Right lobe of liver (tissue), 6 donors: Measurements from ENCODE around the gene SLC39A3. TPM values are rescaled to one million over a fixed set of nuclear protein-coding genes. Genes with fewer than 3 reads are reported as not detected.

Experiments
- ATAC-seq, 4 donors: fragments of 200-7000 bp; cut with Tn5 transposase; one replicate each; pipeline ENCODE4 v1.9.1; 2020; ENCODE audit warnings: mild to moderate bottlenecking in 4 of 4, moderate library complexity in 4 of 4
- DNase-seq, 3 donors: peaks; one replicate each; pipeline ENCODE4 v3.0.0-alpha.2; 2020
- H3K27ac ChIP-seq, 3 donors: fragments of 200-600 bp; one replicate each; pipeline ENCODE4 v1.8.0; 2022
- H3K27me3 ChIP-seq, 2 donors: fragments of 200-600 bp; one replicate each; pipeline ENCODE4 v1.8.0; 2022
- H3K36me3 ChIP-seq, 4 donors: fragments of 200-600 bp; sonication (generic) in 1 of 4; one replicate each; pipeline versions ENCODE4 v1.5.1 to v1.8.0; 2017 to 2022; ENCODE audit warnings: control low read depth in 1 of 4
- H3K4me1 ChIP-seq, 4 donors: fragments of 200-600 bp; sonication (generic) in 1 of 4; one replicate each; pipeline versions ENCODE4 v1.5.1 to v1.8.0; 2017 to 2022; ENCODE audit warnings: control low read depth in 1 of 4
- H3K4me3 ChIP-seq, 3 donors: fragments of 200-600 bp; one replicate each; pipeline ENCODE4 v1.8.0; 2022
- H3K9me3 ChIP-seq, 4 donors: fragments of 200-600 bp; sonication (generic) in 1 of 4; one replicate each; pipeline versions ENCODE4 v1.5.1 to v1.8.0; 2017 to 2022; ENCODE audit warnings: control low read depth in 1 of 4
- POLR2A ChIP-seq: fragments of 450-650 bp; IDR thresholded peaks from one replicate; pipeline ENCODE4 v1.6.1; 2017; ENCODE audit warnings: antibody characterized with exemption, mild to moderate bottlenecking
- WGBS: methylation state at CpG from one replicate; pipeline ENCODE4 v1.1.6; 2018; ENCODE audit warnings: low coverage, low lambda C conversion rate; ENCODE audit not compliant: insufficient coverage; ENCODE audit errors: missing lambda C conversion rate; 5-methylcytosine and 5-hydroxymethylcytosine counted together
- intact Hi-C, 2 donors: fragments of 100-400 bp; cut with DNase I; formaldehyde crosslinking; loops; one replicate each; pipeline versions ENCODE4 v1.11.2 to v1.14.1; 2022
- total RNA-seq, 6 experiments: library from RNA; depleted of rRNA in 2 of 6; stranded (reverse); fragments of >200 nt in 2 of 6; fragmentation: NEBNext Ultra II Directional in 3 of 6; extraction: Animal tissue kit (Norgen Biotek cat#: 25700) in 3 of 6; gene quantifications; one replicate each; pipeline versions ENCODE4 v1.1.0 to v1.2.4, GENCODE V29; 2016 to 2023
- TF ChIP-seq, protein P1 (sequence below), 4 donors: fragments of 200-600 bp in 3 of 4; fragments of 450-650 bp in 1 of 4; IDR thresholded peaks; one replicate each; pipeline versions ENCODE4 v1.5.1 to v1.8.0; 2016 to 2022; ENCODE audit warnings: antibody characterized with exemption in 4 of 4, mild to moderate bottlenecking in 2 of 4
- donor health status: DM: no; HTN: yes; CAD: no.
- donor health status: DM: no; HTN: no; CAD: no.
- donor health status: DM: no; HTN: no; CAD: no.
- donor health status: DM: no; HTN: yes; CAD: no.
- donor health status: DM: no; HTN: yes; CAD: no.

The SLC39A3 gene
- total RNA-seq, 6 experiments from 2014 or later = 13.5 to 29.5 (median 19.6) TPM

DNA sequence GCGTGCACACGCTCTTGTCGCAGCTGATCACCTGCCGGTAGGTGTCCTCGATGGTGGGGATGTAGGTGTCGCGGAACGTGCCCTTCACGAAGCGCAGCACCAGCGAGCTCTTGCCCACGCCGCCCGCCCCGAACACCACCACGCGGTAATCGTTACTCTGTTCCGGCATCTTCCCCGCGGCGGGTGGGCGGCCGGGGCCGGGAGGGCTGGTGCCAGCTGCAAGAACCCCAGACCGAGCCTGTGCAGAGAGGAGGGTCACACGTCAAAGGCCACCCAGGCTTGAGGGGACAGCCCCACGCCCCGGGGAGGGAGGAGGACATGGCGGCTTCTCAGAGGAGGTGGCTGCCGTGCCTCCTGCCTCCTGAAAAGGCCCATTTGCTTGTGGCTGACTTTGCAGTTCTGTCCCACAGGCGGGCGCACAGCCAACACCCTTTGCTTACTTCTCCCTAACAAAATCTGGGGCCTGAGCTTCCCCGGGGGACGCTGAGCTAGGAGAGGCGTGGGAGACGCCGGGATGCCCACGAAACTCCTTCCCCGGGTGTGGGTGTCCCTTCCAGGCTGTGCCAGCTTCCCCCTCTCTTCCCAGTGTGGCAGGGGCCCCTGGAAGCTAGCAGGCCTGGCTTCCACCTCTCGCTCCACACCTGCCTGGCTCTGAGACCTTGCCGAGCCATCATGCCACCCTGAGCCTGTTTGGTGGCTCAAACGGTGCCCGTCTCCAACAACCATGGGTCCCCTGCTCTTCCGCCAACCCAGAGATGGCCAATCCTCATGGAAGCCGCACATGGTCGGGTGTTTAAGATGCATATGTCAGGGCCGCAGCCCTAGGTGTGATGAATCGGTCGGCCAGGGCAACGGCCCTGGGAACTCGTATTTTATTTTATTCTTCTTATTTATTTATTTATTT lies 21.9 kb downstream of the SLC39A3 start:
- Histone ChIP-seq H3K36me3 (no peaks in the 10 kb centered on the region), H3K27ac (no peak overlapping the region), H3K9me3 (no peaks in the 10 kb centered on the region), H3K4me3 (no peak overlapping the region), H3K27me3 (peaks cover 0 to 8% of the 10 kb centered on the region in 2 donors), H3K4me1 (no peaks in the 10 kb centered on the region)
- ATAC-seq (no peak), DNase-seq (no peak)
- TF ChIP-seq, protein P1, sequence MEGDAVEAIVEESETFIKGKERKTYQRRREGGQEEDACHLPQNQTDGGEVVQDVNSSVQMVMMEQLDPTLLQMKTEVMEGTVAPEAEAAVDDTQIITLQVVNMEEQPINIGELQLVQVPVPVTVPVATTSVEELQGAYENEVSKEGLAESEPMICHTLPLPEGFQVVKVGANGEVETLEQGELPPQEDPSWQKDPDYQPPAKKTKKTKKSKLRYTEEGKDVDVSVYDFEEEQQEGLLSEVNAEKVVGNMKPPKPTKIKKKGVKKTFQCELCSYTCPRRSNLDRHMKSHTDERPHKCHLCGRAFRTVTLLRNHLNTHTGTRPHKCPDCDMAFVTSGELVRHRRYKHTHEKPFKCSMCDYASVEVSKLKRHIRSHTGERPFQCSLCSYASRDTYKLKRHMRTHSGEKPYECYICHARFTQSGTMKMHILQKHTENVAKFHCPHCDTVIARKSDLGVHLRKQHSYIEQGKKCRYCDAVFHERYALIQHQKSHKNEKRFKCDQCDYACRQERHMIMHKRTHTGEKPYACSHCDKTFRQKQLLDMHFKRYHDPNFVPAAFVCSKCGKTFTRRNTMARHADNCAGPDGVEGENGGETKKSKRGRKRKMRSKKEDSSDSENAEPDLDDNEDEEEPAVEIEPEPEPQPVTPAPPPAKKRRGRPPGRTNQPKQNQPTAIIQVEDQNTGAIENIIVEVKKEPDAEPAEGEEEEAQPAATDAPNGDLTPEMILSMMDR (IDR thresholded peaks at IDR 0.05) = no peak
- TF ChIP-seq POLR2A = no peak
- intact Hi-C loops = no loop called here
- 84% methylated on average over 13 of the region's 52 CpGs for WGBS

DNA sequence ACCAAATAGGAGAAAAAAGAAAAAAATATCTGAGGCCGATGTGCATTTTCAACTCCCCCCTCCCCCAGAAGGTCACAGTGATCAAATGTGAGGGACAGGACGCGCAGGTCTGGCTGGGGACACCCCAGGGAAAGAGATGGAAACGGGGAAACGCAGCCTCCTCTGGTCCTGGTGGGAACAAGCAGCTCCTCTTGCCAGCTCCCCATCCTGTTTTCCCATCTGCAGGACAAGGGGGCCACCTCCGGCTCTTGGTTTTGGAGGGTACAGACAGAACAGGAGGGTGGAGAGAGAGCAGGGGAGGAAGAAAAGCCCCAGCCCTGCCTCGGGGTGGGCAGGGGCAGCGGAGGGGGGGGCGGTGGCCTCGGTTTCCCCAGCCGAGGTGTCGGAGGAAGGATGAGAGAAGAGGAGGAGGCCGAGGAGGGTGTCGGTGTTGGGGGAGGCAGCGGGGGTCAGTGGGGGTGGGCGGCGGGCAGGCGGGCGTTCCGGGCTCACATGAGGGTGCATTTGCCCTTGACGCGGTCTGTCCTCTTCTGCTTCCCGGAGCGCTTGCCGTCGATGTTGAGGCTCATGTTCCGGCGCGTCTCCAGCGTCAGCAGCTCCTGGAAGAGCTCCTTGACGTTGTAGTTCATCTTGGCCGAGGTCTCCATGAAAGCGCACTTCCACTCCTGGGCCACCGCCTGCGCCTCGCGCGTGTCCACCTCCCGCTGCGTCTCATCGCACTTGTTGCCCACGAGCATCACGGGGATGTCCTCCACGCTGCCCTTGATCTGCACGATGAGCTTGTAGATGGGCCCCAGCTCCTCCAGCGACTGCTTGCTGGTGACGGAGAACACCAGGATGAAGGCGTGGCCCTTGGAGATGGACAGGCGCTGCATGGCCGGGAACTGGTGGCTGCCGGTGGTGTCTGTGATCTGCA lies 22.8 kb downstream of the SLC39A3 start:
- no peak overlapping the region for H3K27ac ChIP-seq
- no peaks in the 10 kb centered on the region for H3K4me1 ChIP-seq
- TF ChIP-seq, protein P1 (IDR thresholded peaks at IDR 0.05) = no peak
- TF ChIP-seq POLR2A = no peak
- no peaks in the 10 kb centered on the region for H3K36me3 ChIP-seq
- DNase-seq (no peak), ATAC-seq (no peak)
- intact Hi-C loops = no loop called here
- no peak overlapping the region for H3K4me3 ChIP-seq
- H3K27me3 ChIP-seq = peaks cover 0 to 8% of the 10 kb centered on the region in 2 donors
- H3K9me3 ChIP-seq = no peaks in the 10 kb centered on the region
- WGBS = 82% methylated on average over 4 of the region's 51 CpGs

DNA sequence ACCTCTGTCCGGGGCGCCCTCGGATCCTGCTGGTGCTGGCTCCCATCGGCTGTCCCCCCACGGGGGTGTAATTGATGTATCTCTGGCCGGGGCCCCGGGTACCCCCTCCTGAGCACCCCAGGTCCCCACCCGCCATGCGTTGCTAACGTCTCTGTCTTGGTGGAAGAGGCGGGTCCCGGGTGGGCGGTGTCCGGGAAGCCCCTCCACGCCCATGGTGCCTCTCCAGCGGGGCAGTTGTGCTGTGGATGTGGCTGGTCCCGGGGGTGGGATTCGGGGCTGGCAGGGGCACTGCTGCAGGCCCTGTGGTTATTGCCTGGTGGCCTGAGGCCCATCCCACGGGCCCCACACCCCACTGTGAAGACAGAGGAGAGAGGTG lies 23.6 kb downstream of the SLC39A3 start:
- ATAC-seq = no peak
- H3K27ac ChIP-seq = no peak overlapping the region
- TF ChIP-seq POLR2A = no peak
- TF ChIP-seq, protein P1 (IDR thresholded peaks at IDR 0.05) = no peak
- H3K9me3 ChIP-seq = no peaks in the 10 kb centered on the region
- no peaks in the 10 kb centered on the region for H3K36me3 ChIP-seq
- DNase-seq = no peak
- no peak overlapping the region for H3K4me3 ChIP-seq
- 90% methylated on average over 8 of the region's 19 CpGs for WGBS
- peaks cover 0 to 8% of the 10 kb centered on the region in 2 donors for H3K27me3 ChIP-seq
- no peaks in the 10 kb centered on the region for H3K4me1 ChIP-seq
- intact Hi-C loops = no loop called here

DNA sequence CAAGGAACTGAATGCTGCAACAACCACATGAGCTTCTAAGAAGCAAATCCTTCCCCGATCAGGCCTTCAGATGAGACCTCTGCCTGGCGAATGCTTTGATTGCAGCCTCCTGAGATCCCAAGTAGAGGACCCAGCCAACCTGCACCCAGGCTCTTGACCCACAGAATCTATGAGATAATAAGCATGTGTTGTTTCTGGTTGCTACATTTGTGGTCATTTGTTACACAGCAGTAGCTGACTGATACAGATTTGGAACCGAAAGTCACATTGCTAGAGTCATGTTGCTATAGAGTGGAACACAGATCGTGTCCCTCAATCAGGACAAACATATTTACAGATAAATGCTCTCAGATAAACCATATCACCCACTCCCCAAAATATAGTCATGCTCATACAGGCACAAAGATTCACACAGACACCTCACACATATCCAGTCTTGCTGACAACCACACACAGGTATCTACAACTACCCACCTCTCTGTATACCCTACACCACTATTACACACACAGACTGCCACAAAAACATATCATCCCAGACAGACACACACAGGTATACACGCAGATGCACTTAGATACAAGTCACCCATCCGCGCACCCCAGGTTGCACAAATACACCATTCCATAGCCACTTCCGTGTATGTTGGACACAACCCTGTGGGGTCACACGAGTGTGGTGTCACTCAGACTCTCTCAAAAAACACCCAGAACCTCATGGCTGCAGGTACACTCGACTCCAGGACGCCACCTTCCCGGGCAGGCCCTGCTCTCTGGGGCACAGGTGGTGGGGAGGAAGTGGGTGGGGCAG lies 24.1 kb downstream of the SLC39A3 start:
- Histone ChIP-seq H3K36me3 (no peaks in the 10 kb centered on the region), H3K27ac (no peak overlapping the region), H3K9me3 (no peaks in the 10 kb centered on the region), H3K27me3 (peaks cover 0 to 7% of the 10 kb centered on the region in 2 donors), H3K4me1 (no peaks in the 10 kb centered on the region), H3K4me3 (no peak overlapping the region)
- DNase-seq (no peak), ATAC-seq (no peak)
- 60% methylated on average over 5 of the region's 12 CpGs for WGBS
- intact Hi-C loops = no loop called here
- TF ChIP-seq POLR2A = no peak
- TF ChIP-seq, protein P1 (IDR thresholded peaks at IDR 0.05) = no peak
